NCI-H446 treated with DMSO at 0.1 percent for 48 hours (cell line): Measurements from ENCODE around the gene PEMT.
"Not testable (repeated sequence)": the region's sequence is repeated elsewhere in the genome, so short reads cannot be mapped to it uniquely, and the experiment has no call there.

Experiments
- DNase-seq: peaks from one replicate; lab custom pipeline; 2025; lab: John Stamatoyannopoulos, UW

The PEMT gene

DNA sequence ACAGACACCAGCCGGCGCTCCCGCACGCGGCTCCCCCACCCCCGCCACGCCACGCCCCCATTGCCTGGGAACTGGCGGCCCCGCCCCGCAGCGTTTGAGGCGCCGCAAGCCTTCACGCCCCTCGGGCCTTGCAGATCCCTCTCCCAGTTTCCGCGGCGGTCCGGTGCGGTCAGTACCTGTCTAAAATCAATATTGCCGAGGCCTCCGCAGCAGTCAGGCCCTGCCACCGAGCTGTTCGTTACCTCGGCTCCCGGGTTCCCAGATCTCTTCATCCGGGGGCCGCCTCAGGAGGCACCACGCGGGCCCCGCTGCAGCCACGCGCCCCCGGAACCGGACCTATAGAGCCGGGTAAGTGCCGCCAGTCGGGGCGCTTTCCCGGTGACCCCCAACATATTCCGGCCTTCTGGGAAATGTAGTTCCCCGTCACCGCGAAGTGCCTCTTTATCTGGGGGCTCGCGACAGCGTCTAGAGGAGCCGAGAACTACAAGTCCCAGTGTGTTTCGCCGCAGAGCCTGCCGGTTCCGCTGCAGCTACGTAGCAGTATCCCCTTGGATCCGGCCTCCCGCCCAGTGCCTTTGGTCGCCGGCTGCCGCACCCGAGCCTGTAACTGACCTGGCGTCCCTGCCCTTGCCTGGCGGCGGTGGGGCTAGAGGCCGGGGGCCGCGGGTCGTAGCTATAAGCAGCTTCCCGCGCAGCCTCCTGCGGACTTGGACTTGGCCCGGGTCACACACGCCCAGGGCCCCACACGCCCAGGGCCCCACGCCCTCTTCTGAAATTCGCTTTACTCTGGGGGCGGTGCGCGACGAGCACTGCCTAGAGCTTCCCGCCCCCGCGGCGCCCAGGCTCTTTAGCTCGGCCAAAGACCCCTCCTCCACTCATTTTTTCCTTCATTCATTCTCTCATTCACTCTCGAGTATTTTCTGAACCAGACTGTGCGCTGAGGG, at the start of gene PEMT:
TSS of gene PEMT (minus strand) at position 354 of the 944 bp plus-strand sequence. CDS start at position 272, 82 bp downstream.
- DNase-seq, result peak; percentile 97

DNA sequence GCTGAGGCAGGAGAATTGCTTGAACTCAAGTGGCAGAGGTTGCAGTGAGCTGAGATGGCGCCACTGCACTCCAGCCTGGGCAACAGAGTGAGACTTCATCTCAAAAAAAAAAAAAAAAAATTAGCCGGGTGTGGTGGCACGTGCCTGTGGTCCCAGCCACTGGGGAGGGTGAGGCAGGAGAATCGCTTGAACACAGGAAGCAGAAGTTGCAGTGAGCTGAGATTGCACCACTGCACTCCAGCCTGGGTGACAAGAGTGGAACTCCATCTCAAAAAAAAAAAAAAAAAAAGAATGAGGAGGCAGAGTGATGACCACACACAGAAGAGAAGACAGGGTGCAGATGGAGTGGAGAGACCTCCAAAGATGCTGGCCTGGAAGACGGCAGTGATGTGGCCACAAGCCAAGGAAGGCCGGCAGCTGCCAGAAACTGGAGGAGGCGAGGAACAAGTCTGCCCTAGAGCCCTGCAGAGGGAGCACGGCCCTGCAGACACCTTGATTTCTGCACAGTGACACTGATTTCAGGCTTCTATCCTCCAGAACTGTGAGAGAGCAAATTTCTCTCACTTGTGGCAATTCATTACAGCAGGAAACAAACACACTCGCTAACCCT, 48.3 kb upstream of the PEMT start:
- peak; percentile 61 for DNase-seq

DNA sequence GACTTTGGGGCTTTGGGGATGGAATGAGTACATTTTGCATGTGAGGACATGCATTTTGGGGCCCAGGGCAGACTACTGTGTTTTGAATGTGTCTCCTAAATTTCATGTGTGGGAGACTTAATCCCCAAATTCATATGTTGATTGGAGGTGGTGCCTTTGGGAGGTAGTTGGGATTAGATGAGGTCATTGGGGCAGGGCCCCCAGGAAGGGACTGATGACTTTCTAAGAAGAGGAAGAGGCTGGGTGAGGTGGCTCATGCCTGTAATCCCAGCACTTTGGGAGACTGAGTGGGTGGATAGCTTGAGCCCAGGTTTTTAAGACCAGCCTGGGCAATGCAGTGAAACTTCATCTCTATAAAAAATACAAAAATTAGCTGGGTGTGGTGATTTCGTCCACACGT, 47.0 kb upstream of the PEMT start:
- no peak for DNase-seq

DNA sequence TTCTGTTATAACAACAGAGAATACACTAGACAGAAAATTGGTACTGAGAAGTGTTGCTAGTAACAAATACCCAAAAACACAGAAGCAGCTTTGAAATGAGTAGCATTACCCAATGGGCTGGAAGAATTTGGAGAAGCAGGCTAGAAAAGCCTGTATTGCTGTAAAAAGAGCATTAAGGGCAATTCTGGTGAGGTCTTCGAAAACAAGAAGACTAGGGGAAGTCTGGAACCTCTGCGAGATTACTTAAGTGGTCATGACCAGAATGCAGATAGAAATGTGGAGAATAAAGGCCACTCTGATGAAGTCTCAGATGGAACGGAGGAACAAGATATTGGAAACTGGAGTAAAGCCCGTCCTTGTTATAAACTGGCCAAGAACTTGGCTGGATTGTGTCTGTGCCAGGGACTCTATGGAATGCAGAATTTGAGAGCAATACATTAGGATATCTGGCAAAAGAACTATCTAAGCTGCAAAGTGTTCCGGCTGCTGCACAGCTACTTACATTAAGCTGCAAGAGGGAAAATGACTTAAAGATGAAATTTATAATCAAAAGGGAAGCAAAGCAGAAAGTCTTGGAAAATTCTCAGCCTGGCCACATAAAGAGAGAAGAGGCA, 44.9 kb upstream of the PEMT start:
- DNase-seq, result peak; percentile 27

GRCh38 chr17:17635537-17636271, 44.2 kb upstream of the PEMT start:
- DNase-seq, result peak; percentile 2

DNA sequence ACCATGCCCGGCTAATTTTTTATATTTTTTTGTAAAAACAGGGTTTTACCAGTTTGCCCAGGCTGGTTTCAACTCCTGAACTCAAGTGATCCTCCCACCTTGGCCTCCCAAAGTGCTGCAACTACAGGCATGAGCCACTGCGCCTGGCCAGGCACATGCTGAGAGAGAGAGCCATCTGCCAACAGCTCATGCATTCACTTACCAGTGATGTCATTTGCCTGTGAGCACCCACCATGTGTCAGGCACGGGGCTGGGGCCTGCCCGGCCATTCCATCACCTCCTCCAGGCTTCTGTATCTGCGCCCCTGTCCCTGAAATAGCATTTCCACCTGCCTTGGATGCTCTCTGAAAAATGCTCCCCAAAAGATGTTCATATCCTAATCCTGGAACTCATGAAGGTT, 43.6 kb upstream of the PEMT start:
- peak; percentile 28 for DNase-seq

DNA sequence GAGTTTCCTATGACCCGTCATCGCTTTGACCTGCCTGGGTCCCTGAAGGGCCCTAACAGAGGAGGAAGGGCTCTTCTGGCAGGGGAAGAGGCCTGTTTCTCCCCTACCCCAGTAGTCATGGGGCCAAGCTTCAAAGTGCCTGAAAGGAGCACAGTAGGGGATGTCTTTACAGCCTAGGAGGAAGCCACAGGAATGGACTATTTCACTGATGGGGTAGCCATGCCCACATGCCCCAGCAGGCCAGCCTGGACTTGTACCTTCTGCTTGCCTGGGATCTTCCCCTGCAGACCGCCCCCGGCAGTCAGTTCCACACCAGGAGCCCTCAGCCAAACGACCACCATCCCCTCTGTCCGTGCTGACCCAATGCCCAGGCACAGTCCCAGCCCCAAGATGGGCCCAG, 41.8 kb upstream of the PEMT start:
- no peak for DNase-seq

- not testable (repeated sequence) for DNase-seq
These were observed 41.2 kb upstream of the PEMT start for GRCh38 chr17:17632690-17633089.

DNA sequence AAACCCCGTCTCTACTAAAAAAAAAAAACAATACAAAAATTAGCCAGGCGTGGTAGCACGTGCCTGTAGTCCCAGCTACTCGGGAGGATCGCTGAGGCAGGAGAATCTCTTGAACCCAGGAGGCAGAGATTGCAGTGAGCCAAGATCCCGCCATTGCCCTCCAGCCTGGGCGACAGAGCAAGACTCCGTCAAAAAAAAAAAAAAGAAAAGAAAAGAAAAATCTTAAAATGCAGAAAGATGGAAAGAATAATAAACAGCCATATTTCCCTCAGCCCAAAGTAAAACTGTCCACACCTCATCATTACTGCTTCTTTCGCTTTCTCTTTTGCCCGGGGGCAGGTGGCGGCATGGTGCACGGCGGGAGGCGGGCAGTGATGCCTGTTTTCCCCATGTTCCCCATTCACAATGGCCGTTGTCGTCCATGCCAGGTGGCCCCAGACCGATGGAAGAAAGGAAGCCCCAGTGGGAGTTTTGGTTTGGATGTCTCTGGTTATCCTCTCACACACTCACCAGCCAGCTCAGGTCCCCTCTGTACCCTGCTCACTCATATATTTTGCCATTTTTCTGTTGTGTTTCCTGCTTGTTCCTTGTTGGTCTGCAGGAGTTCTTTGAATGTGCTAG, 37.0 kb upstream of the PEMT start:
- DNase-seq, result no peak

- DNase-seq, result no peak
These were observed 35.3 kb upstream of the PEMT start for GRCh38 chr17:17626840-17627239.

DNA sequence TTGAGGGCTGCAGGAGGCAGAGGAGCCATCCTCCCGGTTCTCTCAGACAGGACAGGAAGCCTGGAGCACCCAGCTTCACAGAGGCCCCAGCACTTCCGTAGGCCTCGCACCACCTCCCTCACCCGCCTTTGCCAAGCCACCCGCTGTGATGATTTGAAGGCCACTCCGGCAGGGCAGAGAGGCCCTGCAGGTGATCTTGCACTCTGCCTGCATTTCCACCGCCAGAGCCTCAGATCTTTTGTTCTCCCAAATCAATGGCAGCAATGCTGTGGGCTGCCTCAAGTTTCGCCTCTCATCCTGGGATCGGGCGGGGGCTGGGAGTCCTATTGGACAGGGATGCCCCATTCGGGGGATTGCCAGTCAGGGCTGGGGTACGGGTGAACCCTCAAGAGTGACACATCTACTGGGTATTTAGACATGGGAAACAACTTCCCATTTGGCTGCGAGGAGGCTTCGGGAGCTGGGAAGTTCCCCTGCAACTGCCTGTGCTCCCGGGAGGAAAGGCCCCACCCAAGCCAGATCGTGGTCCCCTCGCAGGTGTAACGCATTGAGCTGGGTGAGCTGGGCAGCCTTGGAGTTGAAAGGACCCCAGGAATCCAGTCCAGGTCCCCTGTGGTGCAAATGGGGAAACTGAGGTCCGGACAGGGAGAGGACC, 34.8 kb upstream of the PEMT start:
- no peak for DNase-seq

GRCh38 chr17:17624741-17625140, 33.2 kb upstream of the PEMT start:
- DNase-seq, result no peak

DNA sequence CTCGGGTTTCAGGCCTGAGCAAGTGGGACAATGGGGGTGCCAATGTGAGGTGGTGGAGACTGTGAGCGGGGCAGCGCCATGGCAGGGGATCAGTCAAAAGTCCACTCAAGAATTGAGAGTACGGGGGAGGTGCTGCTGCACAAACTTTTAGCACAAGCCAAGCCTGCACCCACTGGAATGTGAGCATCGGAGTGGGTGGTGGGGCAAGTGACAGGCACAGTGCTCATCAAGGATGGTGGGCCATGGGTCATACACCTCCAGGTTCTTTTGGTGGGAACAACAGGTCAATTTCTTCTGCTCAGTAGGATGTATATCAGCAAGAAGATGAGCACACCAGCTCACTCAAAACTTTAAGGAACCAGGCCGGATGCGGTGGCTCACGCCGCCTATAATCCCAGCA, 32.4 kb upstream of the PEMT start:
- no peak for DNase-seq

DNA sequence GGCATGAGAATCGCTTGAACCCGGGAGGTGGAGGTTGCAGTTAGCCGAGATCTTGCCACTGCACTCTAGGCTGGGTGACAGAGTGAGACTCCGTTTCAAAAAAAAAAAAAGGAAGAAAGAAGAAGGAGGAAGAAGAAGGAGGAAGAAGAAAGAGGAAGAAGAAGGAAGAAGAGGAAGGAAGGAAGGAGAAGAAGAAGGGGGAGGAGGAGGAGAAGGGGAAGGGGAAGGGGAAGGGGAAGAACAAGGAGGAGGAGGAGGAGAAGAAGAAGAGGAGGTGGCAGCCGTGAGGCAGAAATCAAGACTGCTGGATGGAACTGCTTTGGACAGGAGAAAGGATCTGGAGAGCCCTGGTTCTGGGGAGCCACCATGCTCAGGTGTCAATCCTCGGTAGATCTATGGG, 29.7 kb upstream of the PEMT start:
- DNase-seq, result no peak

GRCh38 chr17:17613708-17614114, 22.2 kb upstream of the PEMT start:
- DNase-seq, result peak; percentile 32

- no peak for DNase-seq
These were observed 20.8 kb upstream of the PEMT start for GRCh38 chr17:17612085-17613022.

DNA sequence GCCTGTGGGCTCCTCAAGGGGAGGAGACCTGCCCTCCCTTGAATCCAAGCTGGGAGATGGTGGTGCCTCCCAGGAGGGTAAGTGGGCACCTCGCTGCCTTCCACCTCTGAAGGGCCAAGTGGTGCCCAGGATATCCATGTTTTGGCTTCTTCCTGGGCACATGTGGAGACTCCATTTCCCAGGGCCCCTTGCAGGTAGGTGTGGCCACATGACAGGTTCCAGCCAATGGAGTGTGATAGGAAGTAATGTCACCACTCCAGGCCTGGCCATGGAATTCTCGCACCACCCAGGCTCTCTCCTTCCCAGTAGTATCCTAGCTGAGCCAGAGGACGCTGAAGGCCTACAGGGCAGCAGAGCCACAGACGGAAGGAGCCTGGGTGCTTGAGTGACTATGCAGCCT, 17.6 kb upstream of the PEMT start:
- DNase-seq, result no peak

DNA sequence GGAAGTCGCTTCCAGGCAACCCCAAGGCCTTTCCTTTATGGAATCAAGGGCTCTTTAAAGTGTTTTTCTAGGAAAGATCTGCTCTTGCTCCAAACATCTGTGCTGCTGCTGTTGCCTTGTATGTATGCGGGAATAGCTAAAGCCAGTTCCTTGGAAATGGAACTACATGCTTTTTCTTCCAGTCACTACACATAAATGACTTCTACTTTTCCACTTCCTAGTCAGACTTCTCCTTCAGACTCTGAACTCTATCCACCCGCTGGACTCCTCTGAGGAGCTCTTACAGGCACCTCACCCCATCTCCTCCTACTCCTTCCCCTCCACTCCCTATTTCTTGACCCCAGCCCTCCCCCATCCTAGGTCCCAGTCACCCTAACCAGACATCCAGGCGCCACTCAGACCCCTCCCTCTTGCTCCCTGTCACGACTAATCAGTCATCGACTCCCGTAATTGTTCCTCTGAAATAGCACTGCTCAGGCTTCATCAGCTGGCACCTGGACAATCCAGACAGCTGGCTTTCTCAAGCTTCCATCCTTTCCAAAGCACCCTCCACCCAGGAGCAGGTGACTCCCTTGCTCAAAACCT, 15.0 kb upstream of the PEMT start:
- DNase-seq, result no peak

DNA sequence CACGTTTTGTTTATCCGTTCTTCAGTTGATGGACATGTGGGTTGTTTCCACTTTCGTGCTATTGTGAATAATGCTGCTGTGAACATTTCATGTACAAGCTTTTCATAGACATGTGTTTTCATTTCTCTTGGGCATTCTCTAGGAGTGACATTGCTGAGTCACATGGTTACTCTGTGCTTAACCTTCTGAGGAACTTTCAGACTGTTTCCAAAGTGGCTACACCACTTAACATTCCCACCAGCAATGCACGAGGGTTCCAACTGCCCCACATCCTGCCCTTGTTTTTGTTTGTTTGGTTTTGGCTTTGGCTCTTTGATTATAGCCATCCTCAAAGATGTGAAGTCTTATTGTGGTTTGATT, 14.2 kb upstream of the PEMT start:
- no peak for DNase-seq
